ENCODE results near the gene NKAIN2.
"Not testable (repeated sequence)": the region's sequence is repeated elsewhere in the genome, so short reads cannot be mapped to it uniquely, and the experiment has no call there.

NKAIN2 gene

DNA sequence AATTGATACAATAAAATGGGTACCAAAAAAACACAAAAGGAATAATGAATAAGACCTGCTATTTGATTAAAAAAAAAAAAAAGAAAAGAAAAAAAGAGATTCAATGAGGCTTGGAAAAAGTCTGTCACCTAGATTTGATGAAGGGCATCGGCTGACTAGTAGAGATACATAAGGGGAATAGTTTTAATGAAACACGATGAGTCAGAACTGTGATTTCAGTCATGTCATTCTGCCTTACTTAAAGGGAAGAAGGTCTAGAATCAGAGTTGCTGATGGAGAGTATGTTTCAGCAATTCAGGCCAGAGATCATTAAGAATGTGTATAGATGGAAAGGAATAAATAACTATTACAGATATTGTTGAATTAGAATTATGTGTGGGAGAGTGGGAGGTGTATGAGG lies 592.7 kb downstream of the NKAIN2 start:
- H3K36me3 ChIP-seq (ENCODE audit: control insufficient read depth in 2 of 2, insufficient read depth in 1 of 2, low read length in 2 of 2): no peaks in the 10 kb centered on the region
- H3K27ac ChIP-seq (ENCODE audit: extremely low read depth, low read depth, low read length): no peak overlapping the region
- H3K4me3 ChIP-seq (ENCODE audit: low read depth, low read length): no peak overlapping the region
- ChIA-PET POLR2A (no interaction called here), CTCF (interaction anchor here (0.6 kb wide), 1 partner anchor 138 kb away, joined by 3 read pairs; no protein-coding TSS in a partner anchor)
- no peaks in the 10 kb centered on the region for H3K4me1 ChIP-seq (ENCODE audit: control insufficient read depth, insufficient read depth, low read length)
- H3K9me3 ChIP-seq (ENCODE audit: control insufficient read depth, insufficient read depth, low read depth, low read length): no peaks in the 10 kb centered on the region
- TF ChIP-seq ZNF530 (tag by site-specific recombination; IDR thresholded peaks at IDR 0.05; ENCODE audit: low read depth) (no peak), ZNF704 (tag by site-specific recombination; IDR thresholded peaks at IDR 0.05) (no peak), ZNF777 (tag by site-specific recombination; IDR thresholded peaks at IDR 0.05; ENCODE audit: borderline replicate concordance) (no peak), ZNF548 (tag by site-specific recombination; IDR thresholded peaks at IDR 0.05) (no peak), OVOL3 (tag by site-specific recombination; IDR thresholded peaks at IDR 0.05) (no peak), BCL6B (tag by site-specific recombination; IDR thresholded peaks at IDR 0.05) (no peak), ZNF658 (tag by site-specific recombination; IDR thresholded peaks at IDR 0.05) (no peak), ZNF24 (tag by site-specific recombination; IDR thresholded peaks at IDR 0.05) (no peak), ZNF843 (tag by site-specific recombination; IDR thresholded peaks at IDR 0.05) (no peak), ZNF501 (tag by site-specific recombination; IDR thresholded peaks at IDR 0.05) (no peak)
- TF ChIP-seq, protein P1, sequence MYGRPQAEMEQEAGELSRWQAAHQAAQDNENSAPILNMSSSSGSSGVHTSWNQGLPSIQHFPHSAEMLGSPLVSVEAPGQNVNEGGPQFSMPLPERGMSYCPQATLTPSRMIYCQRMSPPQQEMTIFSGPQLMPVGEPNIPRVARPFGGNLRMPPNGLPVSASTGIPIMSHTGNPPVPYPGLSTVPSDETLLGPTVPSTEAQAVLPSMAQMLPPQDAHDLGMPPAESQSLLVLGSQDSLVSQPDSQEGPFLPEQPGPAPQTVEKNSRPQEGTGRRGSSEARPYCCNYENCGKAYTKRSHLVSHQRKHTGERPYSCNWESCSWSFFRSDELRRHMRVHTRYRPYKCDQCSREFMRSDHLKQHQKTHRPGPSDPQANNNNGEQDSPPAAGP (tag by site-specific recombination; IDR thresholded peaks at IDR 0.05): no peak

GRCh38 chr6:124400261-124400999 lies 596.8 kb downstream of the NKAIN2 start:
- H3K4me3 ChIP-seq (ENCODE audit: low read depth, low read length): no peak overlapping the region
- no peaks in the 10 kb centered on the region for H3K36me3 ChIP-seq (ENCODE audit: control insufficient read depth in 2 of 2, insufficient read depth in 1 of 2, low read length in 2 of 2)
- H3K27ac ChIP-seq (ENCODE audit: extremely low read depth, low read depth, low read length): no peak overlapping the region
- CTCF ChIA-PET: interaction anchor here (0.7 to 1.3 kb wide), 4 partner anchors 11 to 598 kb away, joined by 3 read pairs; no protein-coding TSS in a partner anchor
- H3K4me1 ChIP-seq (ENCODE audit: control insufficient read depth, insufficient read depth, low read length): no peaks in the 10 kb centered on the region
- peak; percentile 43 for TF ChIP-seq ZNF654 (tag by site-specific recombination; IDR thresholded peaks at IDR 0.05; ENCODE audit: low read depth)
- no peak for TF ChIP-seq ZBTB48 (tag by site-specific recombination; IDR thresholded peaks at IDR 0.05)
- no peaks in the 10 kb centered on the region for H3K9me3 ChIP-seq (ENCODE audit: control insufficient read depth, insufficient read depth, low read depth, low read length)
- POLR2A ChIA-PET: no interaction called here

GRCh38 chr6:124410425-124410824 lies 606.8 kb downstream of the NKAIN2 start:
- H3K27ac ChIP-seq (ENCODE audit: extremely low read depth, low read depth, low read length); H3K9me3 ChIP-seq (ENCODE audit: control insufficient read depth, insufficient read depth, low read depth, low read length); H3K36me3 ChIP-seq (ENCODE audit: control insufficient read depth in 2 of 2, insufficient read depth in 1 of 2, low read length in 2 of 2); POLR2A ChIA-PET; H3K4me1 ChIP-seq (ENCODE audit: control insufficient read depth, insufficient read depth, low read length); CTCF ChIA-PET; H3K4me3 ChIP-seq (ENCODE audit: low read depth, low read length): not testable (repeated sequence)

- CTCF ChIA-PET; H3K27ac ChIP-seq (ENCODE audit: extremely low read depth, low read depth, low read length); H3K9me3 ChIP-seq (ENCODE audit: control insufficient read depth, insufficient read depth, low read depth, low read length); H3K4me3 ChIP-seq (ENCODE audit: low read depth, low read length); POLR2A ChIA-PET; H3K36me3 ChIP-seq (ENCODE audit: control insufficient read depth in 2 of 2, insufficient read depth in 1 of 2, low read length in 2 of 2); H3K4me1 ChIP-seq (ENCODE audit: control insufficient read depth, insufficient read depth, low read length): not testable (repeated sequence)
These were observed 609.0 kb downstream of the NKAIN2 start for GRCh38 chr6:124412657-124413056.
